Kidney epithelial cell (primary cell): Measurements from ENCODE around the gene ATF3. TPM values are rescaled to one million over a fixed set of nuclear protein-coding genes. Genes with fewer than 3 reads are reported as not detected.

ENCODE experiments used
- DNase-seq: peaks from one replicate; pipeline ENCODE4 v3.0.0-alpha.2; 2010; ENCODE audit warnings: low read depth
- H3K27me3 ChIP-seq: 2 replicates; pipeline ENCODE4 v1.6.0; 2011; ENCODE audit warnings: low read length; ENCODE audit not compliant: control insufficient read depth, insufficient read depth
- H3K36me3 ChIP-seq: 2 replicates; pipeline ENCODE4 v1.5.1; 2011; ENCODE audit warnings: low read length; ENCODE audit not compliant: control insufficient read depth, insufficient read depth
- H3K4me3 ChIP-seq: 2 replicates; pipeline ENCODE4 v1.5.1; 2011; ENCODE audit warnings: low read depth, mild to moderate bottlenecking, control low read depth, low read length
- total RNA-seq: library from RNA; depleted of rRNA; stranded (reverse); fragments of >200 nt; gene quantifications from 2 replicates; pipeline ENCODE4 v1.2.3, GENCODE V29; 2015
- TF ChIP-seq, protein P1 (sequence below): IDR thresholded peaks from 2 replicates; pipeline ENCODE4 v1.5.1; 2011; ENCODE audit warnings: mild to moderate bottlenecking, moderate library complexity, low read length, control low read depth, inconsistent platforms; ENCODE audit not compliant: insufficient read depth, poor library complexity, severe bottlenecking

The ATF3 gene
- total RNA-seq, 1 donor from 2014 or later, result 99.2 TPM

DNA sequence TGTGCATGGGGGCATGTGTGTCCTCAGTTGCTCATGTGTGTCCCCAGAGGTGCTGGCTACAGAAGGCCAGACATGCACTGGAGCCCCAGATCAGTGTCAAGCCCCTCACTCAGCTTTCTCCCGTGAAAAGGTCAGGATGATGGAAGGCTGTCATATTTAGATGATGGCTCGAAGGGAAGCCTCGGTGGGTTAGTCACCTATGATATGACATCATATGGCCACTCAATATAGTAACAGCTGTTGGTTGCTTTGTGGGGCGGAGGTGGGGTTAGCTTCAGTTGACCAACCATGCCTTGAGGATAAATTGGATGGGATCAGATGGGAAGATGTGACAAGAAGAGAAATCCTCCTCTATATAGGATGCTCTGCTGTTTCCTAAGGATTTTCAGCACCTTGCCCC lies 43.5 kb upstream of the ATF3 start:
- no peaks in the 10 kb centered on the region for H3K27me3 ChIP-seq
- no peak for DNase-seq
- no peak overlapping the region for H3K4me3 ChIP-seq
- TF ChIP-seq, protein P1, sequence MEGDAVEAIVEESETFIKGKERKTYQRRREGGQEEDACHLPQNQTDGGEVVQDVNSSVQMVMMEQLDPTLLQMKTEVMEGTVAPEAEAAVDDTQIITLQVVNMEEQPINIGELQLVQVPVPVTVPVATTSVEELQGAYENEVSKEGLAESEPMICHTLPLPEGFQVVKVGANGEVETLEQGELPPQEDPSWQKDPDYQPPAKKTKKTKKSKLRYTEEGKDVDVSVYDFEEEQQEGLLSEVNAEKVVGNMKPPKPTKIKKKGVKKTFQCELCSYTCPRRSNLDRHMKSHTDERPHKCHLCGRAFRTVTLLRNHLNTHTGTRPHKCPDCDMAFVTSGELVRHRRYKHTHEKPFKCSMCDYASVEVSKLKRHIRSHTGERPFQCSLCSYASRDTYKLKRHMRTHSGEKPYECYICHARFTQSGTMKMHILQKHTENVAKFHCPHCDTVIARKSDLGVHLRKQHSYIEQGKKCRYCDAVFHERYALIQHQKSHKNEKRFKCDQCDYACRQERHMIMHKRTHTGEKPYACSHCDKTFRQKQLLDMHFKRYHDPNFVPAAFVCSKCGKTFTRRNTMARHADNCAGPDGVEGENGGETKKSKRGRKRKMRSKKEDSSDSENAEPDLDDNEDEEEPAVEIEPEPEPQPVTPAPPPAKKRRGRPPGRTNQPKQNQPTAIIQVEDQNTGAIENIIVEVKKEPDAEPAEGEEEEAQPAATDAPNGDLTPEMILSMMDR, result no peak
- no peaks in the 10 kb centered on the region for H3K36me3 ChIP-seq

DNA sequence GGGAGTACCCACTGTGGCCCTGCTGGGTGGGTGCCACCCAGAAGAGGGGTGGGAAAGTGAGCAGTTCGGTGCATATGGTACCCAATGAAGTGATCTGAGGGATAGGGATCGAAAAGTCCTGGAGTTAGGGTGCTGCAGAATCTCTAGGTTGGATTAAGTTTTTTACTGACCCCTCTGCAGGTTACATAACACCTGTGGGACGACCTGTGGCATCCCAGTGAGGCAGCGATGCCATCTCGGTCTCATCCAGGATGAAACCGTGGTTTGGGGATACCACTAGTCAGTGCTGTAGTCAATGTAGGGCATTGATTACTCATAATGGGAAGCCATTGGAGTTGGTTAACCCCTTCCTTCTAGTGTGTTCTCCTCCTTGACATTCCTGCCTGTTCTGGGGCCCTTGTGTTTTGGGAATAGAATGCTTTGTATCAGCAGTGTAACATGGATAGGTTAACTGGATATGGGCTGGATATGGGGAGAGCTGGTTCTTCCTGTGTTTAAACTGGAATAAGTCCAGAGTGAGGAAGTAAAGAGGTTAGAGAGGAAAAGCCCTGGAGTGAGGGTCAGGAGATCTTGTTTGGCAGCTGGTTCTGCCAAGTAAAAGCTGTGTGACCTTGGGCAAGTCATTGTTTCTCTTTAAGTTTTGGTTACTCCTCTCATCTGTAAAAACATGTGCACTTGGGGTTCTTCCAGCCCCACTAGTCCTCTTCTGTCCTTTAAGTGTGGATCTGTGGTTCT lies 42.8 kb upstream of the ATF3 start:
- H3K36me3 ChIP-seq, result no peaks in the 10 kb centered on the region
- no peak overlapping the region for H3K4me3 ChIP-seq
- TF ChIP-seq, protein P1, result no peak
- H3K27me3 ChIP-seq, result no peaks in the 10 kb centered on the region
- no peak for DNase-seq

- peak; percentile 51 for DNase-seq
- TF ChIP-seq, protein P1, result no peak
- H3K36me3 ChIP-seq, result no peaks in the 10 kb centered on the region
These were observed 41.8 kb upstream of the ATF3 start for GRCh38 chr1:212566522-212567479.

DNA sequence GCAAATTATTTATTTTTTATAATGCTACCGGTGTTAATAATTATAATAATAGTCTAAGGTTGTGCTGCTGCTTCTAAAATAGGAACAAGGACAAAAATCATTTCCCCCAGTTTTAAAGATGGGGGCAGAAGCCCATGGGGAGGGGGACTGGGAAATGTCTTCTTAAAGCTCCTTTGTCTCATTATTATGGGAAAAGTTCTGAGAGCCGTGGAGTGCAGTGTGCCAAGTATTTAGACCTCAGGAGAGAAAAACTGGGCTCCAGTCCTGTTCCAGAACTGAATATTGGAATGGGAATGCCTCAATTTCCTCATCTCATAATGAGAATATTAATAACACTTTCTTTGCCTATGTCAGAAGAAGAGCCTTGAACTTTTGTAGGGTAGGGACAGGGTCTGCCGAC lies 40.9 kb upstream of the ATF3 start:
- H3K4me3 ChIP-seq, result no peak overlapping the region
- DNase-seq, result no peak
- no peaks in the 10 kb centered on the region for H3K36me3 ChIP-seq
- H3K27me3 ChIP-seq, result no peaks in the 10 kb centered on the region
- TF ChIP-seq, protein P1, result no peak

More at GRCh38 chr1:212566522-212567479, 41.8 kb upstream of the ATF3 start:
- peak overlapping the region; percentile 38 for H3K4me3 ChIP-seq
- H3K27me3 ChIP-seq, result no peaks in the 10 kb centered on the region

GRCh38 chr1:212568978-212569537 lies 39.5 kb upstream of the ATF3 start:
- no peaks in the 10 kb centered on the region for H3K36me3 ChIP-seq
- no peak overlapping the region for H3K4me3 ChIP-seq
- no peak for DNase-seq
- TF ChIP-seq, protein P1, result no peak
- no peaks in the 10 kb centered on the region for H3K27me3 ChIP-seq
